NCI-H2029 (cell line): ENCODE measurements around the gene RERE.
A peak's percentile ranks its signal among the peaks of the same experiment; 100 is the strongest.

Experiments
- DNase-seq: peaks from one replicate; lab custom pipeline; 2025; lab: John Stamatoyannopoulos, UW

RERE gene

GRCh38 chr1:8378981-8379470, 438.4 kb downstream of the RERE start:
- no peak for DNase-seq

GRCh38 chr1:8378178-8378577, 439.3 kb downstream of the RERE start:
- no peak for DNase-seq

- no peak for DNase-seq
Measured at GRCh38 chr1:8377271-8377981, 440.0 kb downstream of the RERE start.

- no peak for DNase-seq
Measured at GRCh38 chr1:8376358-8376840, 441.0 kb downstream of the RERE start.

- peak; percentile 16 for DNase-seq
Measured at GRCh38 chr1:8374812-8375211, 442.6 kb downstream of the RERE start.

- no peak for DNase-seq
Measured at GRCh38 chr1:8374356-8374755, 443.1 kb downstream of the RERE start.

- DNase-seq, result peak; percentile 66
Measured at GRCh38 chr1:8373581-8374241, 443.7 kb downstream of the RERE start.

- DNase-seq, result no peak
Measured at GRCh38 chr1:8373125-8373524, 444.3 kb downstream of the RERE start.

- no peak for DNase-seq
Measured at GRCh38 chr1:8371372-8371991, 446.0 kb downstream of the RERE start.

- DNase-seq, result peak; percentile 45
Measured at GRCh38 chr1:8370905-8371315, 446.5 kb downstream of the RERE start.

GRCh38 chr1:8370046-8370881, 447.2 kb downstream of the RERE start:
- peak; percentile 63 for DNase-seq

GRCh38 chr1:8368956-8369639, 448.3 kb downstream of the RERE start:
- no peak for DNase-seq

GRCh38 chr1:8367571-8368194, 449.8 kb downstream of the RERE start:
- no peak for DNase-seq

- no peak for DNase-seq
Measured at GRCh38 chr1:8365661-8366362, 451.6 kb downstream of the RERE start.

GRCh38 chr1:8364528-8365442, 452.7 kb downstream of the RERE start:
- DNase-seq, result no peak

- DNase-seq, result no peak
Measured at GRCh38 chr1:8363767-8364301, 453.6 kb downstream of the RERE start.

- no peak for DNase-seq
Measured at GRCh38 chr1:8363186-8363766, 454.2 kb downstream of the RERE start.

- no peak for DNase-seq
Measured at GRCh38 chr1:8362701-8363101, 454.7 kb downstream of the RERE start.
